GM12874 (cell line): ENCODE data around the gene KDM4B.

ENCODE experiments used
- CTCF ChIP-seq: IDR thresholded peaks from 2 replicates; pipeline ENCODE4 v1.5.1; 2011; ENCODE audit warnings: low read depth, mild to moderate bottlenecking, control low read depth, low read length, moderate library complexity; ENCODE audit not compliant: insufficient read depth

Gene KDM4B

GRCh38 chr19:5192568-5192967 lies 223.7 kb downstream of the KDM4B start:
- TF ChIP-seq CTCF: no peak

GRCh38 chr19:5193192-5193591 lies 224.3 kb downstream of the KDM4B start:
- no peak for TF ChIP-seq CTCF

GRCh38 chr19:5194641-5195040 lies 225.7 kb downstream of the KDM4B start:
- no peak for TF ChIP-seq CTCF

- TF ChIP-seq CTCF: no peak
Observed at GRCh38 chr19:5196832-5197231, 227.9 kb downstream of the KDM4B start.

GRCh38 chr19:5200844-5201243 lies 231.9 kb downstream of the KDM4B start:
- TF ChIP-seq CTCF: no peak

GRCh38 chr19:5202553-5202952 lies 233.6 kb downstream of the KDM4B start:
- TF ChIP-seq CTCF: no peak
